Stimulated activated CD4-positive, alpha-beta T cell treated with anti-CD3 and anti-CD28 coated beads, Interleukin-4, amount 100 ng/mL, for 1 hour (primary cell): ENCODE measurements around the gene WDR38.

ENCODE experiments used
- DNase-seq: peaks from one replicate; pipeline ENCODE4 v3.0.0-alpha.2; 2020

The WDR38 gene

GRCh38 chr9:124859803-124860581 is 6.7 kb downstream of the WDR38 start:
- DNase-seq, result no peak

DNA sequence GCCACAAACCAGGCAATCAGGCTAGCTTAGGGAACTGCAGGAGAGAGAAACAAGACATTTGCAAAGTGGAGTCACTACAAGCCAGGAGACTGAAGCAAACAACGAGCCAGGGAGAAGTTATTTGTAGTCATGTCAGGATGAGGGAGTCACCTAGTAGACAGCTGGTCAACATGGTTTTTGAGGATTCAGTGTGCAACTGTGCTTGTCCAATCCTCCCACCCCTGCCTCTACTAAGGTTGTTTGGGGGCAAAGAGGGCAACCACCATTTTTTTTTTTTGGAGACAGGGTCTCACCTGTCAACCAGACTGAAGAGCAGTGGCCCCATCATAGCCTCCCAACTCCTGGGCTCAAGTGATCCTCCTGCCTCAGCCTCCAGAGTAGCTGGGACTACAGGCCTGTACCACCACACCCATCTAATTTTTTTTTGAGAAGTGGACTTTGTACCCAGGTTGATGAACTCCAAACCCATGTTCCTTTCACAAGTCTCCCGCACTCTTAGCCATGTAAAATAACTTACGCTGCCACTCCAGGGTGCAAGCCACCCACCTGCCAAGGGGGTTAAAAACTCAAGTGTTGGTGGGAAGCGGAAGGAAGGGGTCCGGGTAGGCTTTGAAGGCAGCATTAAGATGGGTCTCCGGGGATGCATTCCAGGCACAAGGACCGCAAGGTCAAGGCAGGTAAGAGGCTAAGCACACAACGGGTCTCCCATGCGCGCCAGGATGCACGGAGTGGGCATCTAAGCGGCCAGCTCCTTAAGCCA is 7.5 kb downstream of the WDR38 start:
- no peak for DNase-seq

- DNase-seq, result peak; percentile 97
Measured at GRCh38 chr9:124861342-124862229, 8.3 kb downstream of the WDR38 start, which contains the start of the genes ARPC5L and RPL35. Gene ARPC5L, plus strand, starts transcription at chr9:124862130. Its CDS starts 7,161 bp downstream, at chr9:124869291. Gene RPL35, minus strand, starts transcription at chr9:124861957. Its CDS starts 45 bp downstream, at chr9:124861912.

DNA sequence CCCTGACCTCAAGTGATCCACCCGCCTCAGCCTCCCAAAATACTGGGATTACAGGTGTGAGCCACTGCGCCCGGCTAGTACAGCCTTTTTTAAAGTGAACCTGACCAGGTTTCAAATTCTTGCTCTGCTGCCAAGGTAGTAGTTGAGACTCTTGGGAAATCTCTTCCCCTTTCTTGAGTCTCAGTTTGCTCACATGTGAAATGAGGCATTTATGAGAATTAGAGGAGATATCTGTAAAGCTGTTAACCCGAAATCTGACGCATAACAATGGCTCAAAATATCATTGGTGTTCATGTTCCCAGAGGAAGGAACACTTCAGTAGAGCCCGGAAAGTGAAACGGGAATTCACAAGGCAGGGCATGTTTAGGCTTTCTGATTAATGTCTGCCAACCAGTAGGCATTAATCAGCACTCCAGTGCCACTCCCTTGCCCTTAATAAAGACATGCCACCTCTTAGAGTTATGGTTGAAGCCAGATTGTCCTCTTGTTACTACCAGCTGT is 10.2 kb downstream of the WDR38 start:
- DNase-seq, result no peak

- peak; percentile 93 for DNase-seq
Measured at GRCh38 chr9:124868511-124869465, 15.5 kb downstream of the WDR38 start.

DNA sequence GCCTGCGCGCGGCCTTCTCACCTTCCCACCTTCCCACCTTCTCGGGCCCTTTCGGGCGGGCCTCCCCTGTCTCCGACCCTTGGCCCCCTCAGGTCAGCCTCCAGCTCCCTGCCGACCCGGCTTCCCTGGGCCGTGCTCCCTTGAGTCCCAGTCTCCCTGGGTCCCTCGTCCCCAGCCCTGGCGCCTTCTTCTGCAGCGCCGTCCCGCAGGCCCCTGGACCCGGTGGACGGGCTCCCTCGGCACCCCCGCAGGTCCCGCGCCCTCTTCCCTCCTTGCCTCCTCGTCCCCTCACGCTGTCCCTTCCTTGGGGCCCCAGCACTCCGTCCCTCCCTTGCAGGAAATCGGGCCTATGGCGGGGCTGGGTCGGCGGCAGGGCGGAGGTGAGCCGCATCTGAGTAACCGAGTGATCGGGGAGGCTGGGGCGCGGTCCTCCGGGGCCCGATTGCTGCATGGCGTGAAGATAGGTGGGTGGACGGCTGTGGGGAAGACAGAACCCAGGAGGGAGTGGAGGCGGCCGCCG is 16.3 kb downstream of the WDR38 start:
- DNase-seq, result peak; percentile 54

- peak; percentile 91 for DNase-seq
Measured at GRCh38 chr9:124869986-124870560, 16.8 kb downstream of the WDR38 start.

DNA sequence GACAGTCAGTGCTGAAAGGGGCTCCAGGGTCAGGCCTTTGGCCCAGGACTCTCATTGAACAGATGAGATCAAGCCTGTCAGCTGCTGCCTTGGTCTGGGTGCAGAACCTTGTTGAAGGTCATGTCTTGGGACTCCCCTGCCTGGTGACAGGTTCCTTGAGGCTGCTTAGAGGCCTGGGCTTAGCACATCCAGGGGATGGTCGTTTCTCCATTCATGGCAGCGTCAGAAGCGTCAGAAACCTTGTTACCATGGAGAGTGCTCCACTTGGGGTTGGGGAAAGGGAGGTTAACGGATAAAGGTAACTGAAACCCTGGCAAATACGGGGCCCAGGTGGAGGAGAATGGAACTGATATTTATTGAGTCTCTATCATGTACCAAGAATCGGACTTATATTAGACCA is 17.5 kb downstream of the WDR38 start:
- no peak for DNase-seq

- no peak for DNase-seq
Measured at GRCh38 chr9:124871156-124871561, 17.9 kb downstream of the WDR38 start.

DNA sequence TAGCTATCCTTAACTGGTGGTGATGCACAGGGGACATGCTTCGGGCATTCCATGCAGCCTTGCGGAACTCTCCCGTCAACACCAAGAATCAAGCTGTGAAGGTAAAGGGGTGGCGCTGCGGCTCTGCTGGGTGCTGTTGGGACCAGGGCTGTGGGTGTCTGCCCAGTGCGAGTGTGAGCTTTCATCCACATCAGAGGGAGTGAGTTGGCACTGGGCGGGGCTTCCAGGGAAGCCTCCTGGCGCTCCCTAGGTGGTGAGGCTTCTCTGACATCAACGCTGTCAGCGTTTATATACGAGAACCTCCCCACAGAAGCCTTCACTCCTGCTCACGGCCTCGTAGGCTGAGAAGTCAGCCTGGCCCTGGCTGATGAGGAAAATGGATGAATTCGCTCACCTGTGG is 20.4 kb downstream of the WDR38 start:
- no peak for DNase-seq

DNA sequence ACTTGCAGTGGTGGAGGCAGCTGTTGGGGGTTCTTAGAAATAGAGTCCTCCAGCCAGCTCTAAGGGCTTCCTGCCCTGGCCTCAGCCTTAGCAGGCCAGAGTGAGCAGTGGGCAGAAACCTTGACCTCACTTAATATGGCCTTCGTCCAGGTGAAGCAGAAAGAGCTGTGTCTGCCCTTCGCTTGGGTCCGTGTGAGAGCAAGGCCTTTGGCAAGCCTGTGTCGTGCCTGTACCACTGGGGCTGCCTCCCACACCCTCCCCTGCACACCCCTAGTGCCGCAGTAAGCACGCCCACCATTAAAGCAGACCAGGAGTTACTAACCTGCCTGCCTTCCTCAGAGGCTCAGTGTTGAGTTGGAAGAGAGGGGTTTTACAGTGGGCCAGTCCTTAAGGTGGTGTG is 22.2 kb downstream of the WDR38 start:
- no peak for DNase-seq

- no peak for DNase-seq
Measured at GRCh38 chr9:124877021-124877782, 23.9 kb downstream of the WDR38 start.

DNA sequence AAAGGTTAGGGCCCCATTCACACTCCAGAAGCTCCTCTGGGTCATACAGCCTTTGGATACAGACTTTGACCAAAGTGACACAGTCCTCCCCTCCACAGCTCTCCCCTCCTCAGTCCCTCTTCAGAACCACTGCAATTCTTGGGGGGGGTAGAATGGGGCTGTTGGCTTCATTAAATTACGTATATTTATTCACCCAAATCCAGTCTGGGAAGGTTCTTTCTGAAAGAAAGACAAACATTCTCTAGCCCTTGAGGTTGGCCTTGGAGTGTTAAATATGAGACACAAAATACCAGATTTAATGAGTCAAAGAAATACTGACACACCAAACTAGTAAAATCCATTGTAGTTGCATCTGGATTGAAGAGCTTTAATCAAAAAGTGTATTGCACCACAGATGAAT is 24.8 kb downstream of the WDR38 start:
- no peak for DNase-seq

DNA sequence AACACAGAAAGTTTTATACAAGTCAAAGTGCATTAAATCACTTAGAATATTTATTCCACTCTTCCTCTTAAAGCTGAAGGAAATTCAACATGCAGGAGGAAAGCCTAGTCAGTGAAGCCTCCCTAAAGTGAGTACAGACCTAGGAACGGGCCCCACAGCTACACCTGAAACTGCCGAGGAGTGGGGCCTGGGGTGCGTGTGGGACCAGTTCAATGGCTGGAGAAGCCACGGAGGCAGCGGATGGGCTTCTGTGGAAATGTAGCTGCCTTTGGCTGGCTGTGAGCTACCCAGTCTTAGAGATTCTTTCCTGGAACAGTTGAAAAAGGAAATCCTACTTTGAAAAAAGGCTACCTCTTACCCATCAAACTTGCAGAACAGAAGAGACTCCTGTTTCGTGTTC is 25.3 kb downstream of the WDR38 start:
- DNase-seq, result no peak

- DNase-seq, result no peak
Measured at GRCh38 chr9:124879226-124879625, 26.0 kb downstream of the WDR38 start.

DNA sequence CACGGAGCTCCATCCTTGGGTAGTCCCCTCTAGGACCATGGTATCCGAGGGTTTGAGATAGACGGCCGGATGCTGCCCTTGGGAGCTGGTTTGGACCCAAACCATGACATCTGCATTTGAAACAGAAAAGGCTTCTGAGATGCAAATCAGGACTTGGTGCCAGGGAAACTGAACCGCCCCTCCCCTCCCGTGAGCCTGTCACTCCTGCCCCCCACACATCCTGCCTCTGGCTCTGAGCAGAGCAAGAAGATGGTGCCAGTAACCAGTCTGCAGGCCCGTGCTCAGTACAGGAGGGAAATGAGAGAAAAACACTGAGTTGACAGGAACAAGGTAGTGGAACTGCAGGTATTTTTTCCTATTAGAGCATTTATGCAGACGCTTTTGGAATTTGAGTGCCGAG is 27.2 kb downstream of the WDR38 start:
- no peak for DNase-seq

- DNase-seq, result no peak
Measured at GRCh38 chr9:124881138-124881743, 28.0 kb downstream of the WDR38 start.

GRCh38 chr9:124882231-124882630 is 29.0 kb downstream of the WDR38 start:
- no peak for DNase-seq

GRCh38 chr9:124884376-124884775 is 31.1 kb downstream of the WDR38 start:
- DNase-seq, result no peak

- DNase-seq, result no peak
Measured at GRCh38 chr9:124885551-124885950, 32.3 kb downstream of the WDR38 start.
